WTC11 (cell line): ENCODE data around the gene ARL17A.
"Not testable (repeated sequence)": the region's sequence is repeated elsewhere in the genome, so short reads cannot be mapped to it uniquely, and the experiment has no call there.

Experiments used
- CREB1 ChIP-seq: sonication (generic); formaldehyde crosslinking; IDR thresholded peaks from 2 replicates; pipeline ENCODE4 v1.8.0; 2023; ENCODE audit warnings: mild to moderate bottlenecking, missing genetic modification reagents
- PRRX2 ChIP-seq: fragments of 250-450 bp; sonication (Bioruptor Pico); IDR thresholded peaks from 2 replicates; pipeline ENCODE4 v1.8.0; 2021; ENCODE audit warnings: mild to moderate bottlenecking
- SMAD3 ChIP-seq: sonication (generic); formaldehyde crosslinking; IDR thresholded peaks from 2 replicates; pipeline ENCODE4 v1.8.0; 2022; ENCODE audit warnings: missing genetic modification reagents, mild to moderate bottlenecking, borderline replicate concordance
- TEAD4 ChIP-seq: sonication (generic); formaldehyde crosslinking; IDR thresholded peaks from 2 replicates; pipeline ENCODE4 v1.8.0; 2022; ENCODE audit warnings: mild to moderate bottlenecking, missing genetic modification reagents

DNA sequence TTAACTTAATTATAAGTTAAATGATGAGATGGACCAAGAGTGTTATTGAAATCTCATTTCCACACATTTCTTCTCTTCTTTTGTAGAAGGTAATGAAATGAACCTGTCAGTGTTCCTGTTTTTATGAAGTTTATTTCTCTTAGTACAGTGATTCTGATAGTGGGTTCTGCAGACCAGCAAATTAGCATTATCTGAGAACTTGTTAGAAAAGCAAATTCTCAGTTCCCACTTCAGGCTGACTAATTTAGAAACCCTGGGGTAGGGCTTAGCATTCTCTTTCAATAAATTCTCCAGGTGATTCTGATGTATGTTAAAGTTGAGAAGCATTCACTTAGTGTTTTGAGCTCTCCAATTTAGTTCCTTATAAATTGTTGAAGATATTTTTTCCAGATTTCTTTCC lies 23.6 kb upstream of the ARL17A start:
- TF ChIP-seq CREB1 (CRISPR knock-in tag); SMAD3 (CRISPR knock-in tag); PRRX2 (CRISPR knock-in tag); TEAD4: not testable (repeated sequence)
